OCI-LY7 (cell line): ENCODE data around the gene GALNT10. TPM values are rescaled to one million over a fixed set of nuclear protein-coding genes. Genes with fewer than 3 reads are reported as not detected.

Experiments
- BruUV-seq: library from RNA; stranded (reverse); fragments of 400-500 nt; replicated peaks from 2 replicates; lab custom pipeline; 2021; lab: Mats Ljungman, UMichigan
- CTCF ChIA-PET: fragments of 300-600 bp; sonication (Branson Sonifier 250); formaldehyde crosslinking; loops from one replicate; lab custom pipeline; 2022; ENCODE audit warnings: antibody characterized with exemption; ENCODE audit not compliant: unreplicated experiment; lab: Charles Lee
- POLR2A ChIA-PET: fragments of 300-600 bp; sonication (Branson Sonifier 250); formaldehyde crosslinking; loops from one replicate; lab custom pipeline; 2022; ENCODE audit warnings: antibody characterized with exemption; lab: Charles Lee
- DNase-seq: peaks from one replicate; pipeline ENCODE4 v3.0.0-alpha.2; 2015; ENCODE audit warnings: low spot score
- H2AFZ ChIP-seq: fragments of 200-600 bp; sonication (generic), shearing (Covaris generic); 2 replicates; pipeline ENCODE4 v1.6.1; 2014; ENCODE audit warnings: mild to moderate bottlenecking, antibody characterized with exemption, low read length, moderate library complexity
- H3K27ac ChIP-seq: fragments of 200-600 bp; sonication (generic); 2 replicates; pipeline ENCODE4 v1.5.1; 2014; ENCODE audit warnings: mixed run types, low read depth, mild to moderate bottlenecking, moderate library complexity, low read length, inconsistent platforms; ENCODE audit not compliant: poor library complexity, severe bottlenecking
- H3K36me3 ChIP-seq: fragments of 200-600 bp; sonication (generic); 2 replicates; pipeline ENCODE4 v1.6.1; 2014; ENCODE audit warnings: mild to moderate bottlenecking, antibody characterized with exemption, low read length, moderate library complexity, mixed read lengths; ENCODE audit not compliant: insufficient read depth
- H3K4me1 ChIP-seq: fragments of 200-600 bp; sonication (generic); 2 replicates; pipeline ENCODE4 v1.5.1; 2014; ENCODE audit warnings: mild to moderate bottlenecking, low read length; ENCODE audit not compliant: insufficient read depth, poor library complexity, severe bottlenecking
- H3K4me2 ChIP-seq: fragments of 200-600 bp; sonication (generic); 2 replicates; pipeline ENCODE4 v1.6.1; 2014; ENCODE audit warnings: mild to moderate bottlenecking, low read length
- H3K4me3 ChIP-seq: fragments of 200-600 bp; sonication (generic); 2 replicates; pipeline ENCODE4 v1.5.1; 2014; ENCODE audit warnings: mild to moderate bottlenecking, low read depth, low read length; ENCODE audit not compliant: poor library complexity, severe bottlenecking
- H3K79me2 ChIP-seq: fragments of 200-600 bp; sonication (generic); 2 replicates; pipeline ENCODE4 v1.6.1; 2016; ENCODE audit warnings: low read depth, mild to moderate bottlenecking, low read length, moderate library complexity, mixed read lengths; ENCODE audit not compliant: insufficient read depth
- H3K9me2 ChIP-seq: fragments of 200-600 bp; sonication (generic); 2 replicates; pipeline ENCODE4 v1.6.1; 2016; ENCODE audit warnings: mild to moderate bottlenecking, low read length, mixed read lengths; ENCODE audit not compliant: insufficient read depth
- H3K9me3 ChIP-seq: fragments of 200-600 bp; sonication (generic); 2 replicates; pipeline ENCODE4 v1.6.1; 2014; ENCODE audit warnings: mild to moderate bottlenecking, mixed run types, low read length, mixed read lengths
- H4K20me1 ChIP-seq: fragments of 200-600 bp; sonication (generic); 2 replicates; pipeline ENCODE4 v1.6.1; 2014; ENCODE audit warnings: mild to moderate bottlenecking, antibody characterized with exemption, low read length, moderate library complexity, mixed read lengths; ENCODE audit not compliant: insufficient read depth
- CTCF ChIP-seq: fragments of 200-600 bp; sonication (generic); conservative IDR thresholded peaks from 2 replicates; pipeline ENCODE4 v1.5.1; 2014; ENCODE audit warnings: mild to moderate bottlenecking, antibody characterized with exemption, low read length, moderate library complexity, mixed read lengths
- EZH2phosphoT487 ChIP-seq: fragments of 200-600 bp; sonication (generic); IDR thresholded peaks from 2 replicates; pipeline ENCODE4 v1.6.1; 2018; ENCODE audit warnings: low read depth, borderline replicate concordance, mild to moderate bottlenecking, mixed run types, antibody characterized with exemption, low read length, moderate library complexity, mixed read lengths
- intact Hi-C: fragments of 100-400 bp; cut with micrococcal nuclease; formaldehyde crosslinking; loops from one replicate; pipeline ENCODE4 v1.10.0; 2022; ENCODE audit not compliant: unreplicated experiment
- total RNA-seq, 2 experiments: library from RNA; depleted of rRNA in 1 of 2; stranded (reverse); fragments of >200 nt in 1 of 2; shearing (Covaris generic) in 1 of 2; gene quantifications; 2 replicates each; pipeline ENCODE4 v1.2.3, GENCODE V29; 2014 to 2022

The GALNT10 gene
- total RNA-seq, 2 experiments from 2014 or later, result 7.3 to 20.6 TPM

GRCh38 chr5:154158379-154158737, 32.2 kb upstream of the GALNT10 start:
- TF ChIP-seq EZH2phosphoT487 (no peak), CTCF (no peak)
- no peak for DNase-seq
- CTCF ChIA-PET, result no interaction called here
- intact Hi-C loops, result no loop called here
- Histone ChIP-seq H3K27ac (no peak overlapping the region), H3K4me2 (no peak overlapping the region), H3K36me3 (no peaks in the 10 kb centered on the region), H3K79me2 (no peaks in the 10 kb centered on the region), H2AFZ (no peak overlapping the region), H3K4me3 (no peak overlapping the region), H3K4me1 (no peaks in the 10 kb centered on the region), H4K20me1 (no peaks in the 10 kb centered on the region), H3K9me3 (no peaks in the 10 kb centered on the region), H3K9me2 (no peaks in the 10 kb centered on the region)
- POLR2A ChIA-PET, result no interaction called here
- no TSS peak for BruUV-seq

DNA sequence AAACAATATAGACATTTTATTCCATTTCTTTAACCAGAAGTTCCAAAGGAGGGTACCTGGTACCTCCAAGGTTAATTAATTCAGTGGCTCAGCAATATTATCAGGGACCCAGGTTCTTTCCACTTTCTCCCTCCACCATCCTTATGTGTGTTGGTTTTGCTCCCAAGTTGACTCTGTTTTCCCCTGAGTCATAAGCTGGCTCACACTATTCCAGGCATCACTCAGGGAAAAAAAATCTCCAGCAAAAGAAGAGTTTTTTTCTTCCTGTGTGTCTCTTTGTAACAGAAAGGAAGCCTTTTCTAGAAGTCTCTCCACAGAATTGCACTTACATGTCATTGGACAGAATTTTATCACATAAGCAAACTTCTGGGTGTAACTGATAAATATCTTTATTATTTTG, 31.2 kb upstream of the GALNT10 start:
- ChIA-PET POLR2A (no interaction called here), CTCF (no interaction called here)
- Histone ChIP-seq H4K20me1 (no peaks in the 10 kb centered on the region; the same call in 1 of the 2 replicates), H3K4me3 (no peak overlapping the region), H3K9me3 (no peaks in the 10 kb centered on the region), H3K4me1 (no peaks in the 10 kb centered on the region), H2AFZ (no peak overlapping the region), H3K79me2 (no peaks in the 10 kb centered on the region), H3K27ac (no peak overlapping the region), H3K4me2 (no peak overlapping the region), H3K36me3 (no peaks in the 10 kb centered on the region), H3K9me2 (no peaks in the 10 kb centered on the region)
- no TSS peak for BruUV-seq
- intact Hi-C loops, result no loop called here
- DNase-seq, result no peak
- no peak for TF ChIP-seq EZH2phosphoT487
- TF ChIP-seq CTCF, result no peak

DNA sequence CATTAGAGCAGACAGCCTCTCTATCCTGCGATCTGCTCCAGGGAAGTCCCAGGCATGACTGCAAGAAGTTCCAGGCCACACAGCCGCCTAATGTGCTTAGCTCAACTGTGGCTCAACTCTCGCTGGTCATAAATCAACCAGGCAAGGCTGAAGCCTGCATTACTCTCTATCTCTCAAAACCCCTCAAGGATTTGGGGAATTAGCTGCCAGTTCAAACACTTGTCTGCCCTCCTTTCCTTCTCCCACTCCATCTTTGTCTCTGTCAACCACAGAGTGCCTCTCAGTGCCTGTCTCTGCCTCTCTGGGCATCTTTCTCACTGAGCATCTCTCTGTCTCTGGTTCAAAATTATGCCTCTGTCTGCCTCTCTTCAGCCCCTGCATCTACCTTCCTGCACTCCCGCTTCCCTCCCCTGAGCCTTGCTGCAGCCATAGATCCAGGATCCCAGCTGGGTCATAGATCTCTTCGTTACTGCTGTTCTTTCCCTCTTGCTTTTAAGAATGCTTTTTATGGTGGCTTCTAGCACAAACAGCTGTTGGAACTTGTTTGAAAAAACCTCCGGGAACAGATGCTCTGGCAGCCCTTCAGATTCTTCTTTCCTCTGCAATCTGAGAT, 27.9 kb upstream of the GALNT10 start:
- BruUV-seq, result no TSS peak
- H3K27ac ChIP-seq, result no peak overlapping the region
- DNase-seq, result no peak
- no peak for TF ChIP-seq EZH2phosphoT487
- TF ChIP-seq CTCF, result no peak
- no peak overlapping the region for H3K4me2 ChIP-seq
- H3K79me2 ChIP-seq, result no peaks in the 10 kb centered on the region
- no peak overlapping the region for H2AFZ ChIP-seq
- ChIA-PET CTCF (no interaction called here), POLR2A (interaction anchor here (2.2 kb wide), 1 partner anchor 12 kb away, joined by 5 read pairs; no protein-coding TSS in a partner anchor)
- H3K4me1 ChIP-seq, result no peaks in the 10 kb centered on the region
- no peaks in the 10 kb centered on the region; the same call in 1 of the 2 replicates for H4K20me1 ChIP-seq
- no peaks in the 10 kb centered on the region for H3K9me3 ChIP-seq
- no peaks in the 10 kb centered on the region for H3K9me2 ChIP-seq
- no peaks in the 10 kb centered on the region for H3K36me3 ChIP-seq
- no peak overlapping the region for H3K4me3 ChIP-seq
- intact Hi-C loops, result no loop called here
